ENCODE measurements around the gene MT1E.

GRCh38 chr16:56633535-56633934, 8.0 kb downstream of the MT1E start:
- TF ChIP-seq POLR2AphosphoS5 (IDR thresholded peaks at IDR 0.05; ENCODE audit: low read depth, low read length): no peak
- no peak for TF ChIP-seq CTCF (IDR thresholded peaks at IDR 0.05; ENCODE audit: control extremely low read depth in 1 of 3, insufficient read depth in 1 of 3, low read depth in 1 of 3, low read length in 3 of 3)
- no peak for TF ChIP-seq RAD21 (IDR thresholded peaks at IDR 0.05 in 1 of 2, conservative IDR thresholded peaks at IDR 0.05 in 1 of 2; ENCODE audit: low read depth in 2 of 2, low read length in 2 of 2)
- TF ChIP-seq EP300 (IDR thresholded peaks at IDR 0.05; ENCODE audit: borderline replicate concordance in 1 of 2, low read depth in 2 of 2, low read length in 2 of 2): no peak
- no peak for TF ChIP-seq USF2 (IDR thresholded peaks at IDR 0.05; ENCODE audit: low read length)
- TF ChIP-seq POLR2A (IDR thresholded peaks at IDR 0.05; ENCODE audit: control extremely low read depth in 1 of 2, low read depth in 2 of 2, low read length in 2 of 2): no peak
- no peak for TF ChIP-seq RBBP5 (IDR thresholded peaks at IDR 0.05; ENCODE audit: borderline replicate concordance, low read depth, low read length)
- TF ChIP-seq HDAC6 (IDR thresholded peaks at IDR 0.05; ENCODE audit: low read depth, low read length): no peak
- no peak for TF ChIP-seq RXRA (IDR thresholded peaks at IDR 0.05; ENCODE audit: insufficient read depth, low read depth, low read length)
- no peak for TF ChIP-seq EZH2 (IDR thresholded peaks at IDR 0.05; ENCODE audit: low read depth, low read length, severe bottlenecking)
- no peak for TF ChIP-seq HDAC2 (IDR thresholded peaks at IDR 0.05; ENCODE audit: borderline replicate concordance in 1 of 2, low read depth in 2 of 2, low read length in 2 of 2)
- TF ChIP-seq, protein P1, sequence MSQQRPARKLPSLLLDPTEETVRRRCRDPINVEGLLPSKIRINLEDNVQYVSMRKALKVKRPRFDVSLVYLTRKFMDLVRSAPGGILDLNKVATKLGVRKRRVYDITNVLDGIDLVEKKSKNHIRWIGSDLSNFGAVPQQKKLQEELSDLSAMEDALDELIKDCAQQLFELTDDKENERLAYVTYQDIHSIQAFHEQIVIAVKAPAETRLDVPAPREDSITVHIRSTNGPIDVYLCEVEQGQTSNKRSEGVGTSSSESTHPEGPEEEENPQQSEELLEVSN (IDR thresholded peaks at IDR 0.05): no peak
- TF ChIP-seq, protein P2, sequence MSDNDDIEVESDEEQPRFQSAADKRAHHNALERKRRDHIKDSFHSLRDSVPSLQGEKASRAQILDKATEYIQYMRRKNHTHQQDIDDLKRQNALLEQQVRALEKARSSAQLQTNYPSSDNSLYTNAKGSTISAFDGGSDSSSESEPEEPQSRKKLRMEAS (IDR thresholded peaks at IDR 0.05): no peak
- no peak for TF ChIP-seq EGR1 (IDR thresholded peaks at IDR 0.05; ENCODE audit: borderline replicate concordance, low read depth, low read length)
